Esophagus squamous epithelium (tissue), 5 donors: ENCODE measurements around the gene PRSS16. TPM values are rescaled to one million over a fixed set of nuclear protein-coding genes. Genes with fewer than 3 reads are reported as not detected.

Experiments
- DNase-seq: peaks from one replicate; lab custom pipeline; 2025; lab: John Stamatoyannopoulos, UW
- H3K27ac ChIP-seq, 4 donors: fragments of 200-600 bp; sonication (generic); one replicate each; pipeline ENCODE4 v1.5.1; 2016 to 2019; ENCODE audit warnings: mild to moderate bottlenecking in 1 of 4
- H3K27me3 ChIP-seq, 4 donors: fragments of 200-600 bp; sonication (generic); 1 replicate in 3 of 4; 2 replicates in 1 of 4; pipeline versions ENCODE4 v1.5.1 to v1.6.0; 2017 to 2021; ENCODE audit warnings: antibody characterized with exemption in 1 of 4
- H3K36me3 ChIP-seq, 3 donors: fragments of 200-600 bp; sonication (generic); one replicate each; pipeline ENCODE4 v1.5.1; 2016 to 2019
- H3K4me1 ChIP-seq, 3 donors: fragments of 200-600 bp; sonication (generic); one replicate each; pipeline ENCODE4 v1.5.1; 2017 to 2019
- H3K4me3 ChIP-seq, 4 donors: fragments of 200-600 bp; sonication (generic); 1 replicate in 3 of 4; 2 replicates in 1 of 4; pipeline ENCODE4 v1.5.1; 2016 to 2019; ENCODE audit warnings: mild to moderate bottlenecking in 2 of 4, moderate library complexity in 1 of 4
- H3K9me3 ChIP-seq, 3 donors: fragments of 200-600 bp; sonication (generic); one replicate each; pipeline ENCODE4 v1.5.1; 2016 to 2019
- POLR2A ChIP-seq, 4 donors: fragments of 450-650 bp; IDR thresholded peaks; one replicate each; pipeline ENCODE4 v1.6.1; 2017; ENCODE audit warnings: antibody characterized with exemption in 4 of 4, mild to moderate bottlenecking in 4 of 4, moderate library complexity in 3 of 4
- WGBS, 2 donors: methylation state at CpG; one replicate each; pipeline ENCODE4 v1.1.5; 2018; 5-methylcytosine and 5-hydroxymethylcytosine counted together
- intact Hi-C: fragments of 100-400 bp; cut with DNase I; formaldehyde crosslinking; loops from one replicate; pipeline ENCODE4 v1.15.0; 2022
- total RNA-seq, 4 donors: library from RNA; depleted of rRNA; stranded (reverse); fragments of >200 nt; gene quantifications; one replicate each; pipeline ENCODE4 v1.1.0, GENCODE V29; 2016
- TF ChIP-seq, protein P1 (sequence below), 6 experiments: fragments of 450-650 bp in 4 of 6; fragments of 200-600 bp in 2 of 6; sonication (generic) in 2 of 6; IDR thresholded peaks; one replicate each; pipeline ENCODE4 v1.5.1; 2016 to 2019; ENCODE audit warnings: antibody characterized with exemption in 6 of 6, mild to moderate bottlenecking in 4 of 6, moderate library complexity in 4 of 6
- donor health status: DM: yes; HTN: yes; CAD: no.

The PRSS16 gene
- total RNA-seq, 4 donors from 2014 or later: 5.1 to 25.7 (median 11.0) TPM

DNA sequence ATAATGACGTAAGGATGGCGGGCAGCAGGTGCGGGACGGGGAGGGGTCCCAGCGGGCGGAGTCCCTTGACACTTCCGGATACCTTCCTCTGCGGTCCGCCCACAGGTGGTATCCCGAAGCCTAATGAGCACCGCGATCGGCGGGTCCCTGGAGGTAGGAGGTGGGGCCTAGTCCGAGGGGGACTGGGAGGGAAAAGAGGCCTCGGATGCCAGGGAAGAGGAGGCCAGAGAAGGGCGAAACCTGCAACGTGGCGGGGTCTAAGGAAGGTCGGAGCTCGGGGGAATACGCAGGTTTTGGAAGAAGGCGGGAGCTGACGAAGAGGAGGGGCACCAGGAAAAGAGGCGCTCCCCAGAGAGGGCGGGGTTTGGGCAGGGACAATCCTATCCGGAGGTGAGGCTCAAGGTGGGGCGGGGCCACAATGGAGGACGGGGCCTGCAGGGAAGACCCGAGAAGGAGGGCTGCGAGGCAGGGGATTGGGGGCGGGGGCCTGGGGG is 3.7 kb downstream of the PRSS16 start:
- DNase-seq: peak; percentile 18
- Histone ChIP-seq H3K36me3 (no peaks in the 10 kb centered on the region), H3K4me3 (peak overlapping the region; percentile 40 to 83 (median 75)), H3K4me1 (peaks cover 6 to 22% (median 13%) of the 10 kb centered on the region in 3 donors), H3K27me3 (peaks cover 0 to 99% (median 2%) of the 10 kb centered on the region in 4 donors), H3K27ac (peak overlapping the region; percentile 81 to 91 (median 88)), H3K9me3 (no peaks in the 10 kb centered on the region)
- 0 to 1% methylated on average over 16 to 21 of the region's 32 CpGs for WGBS, 2 donors
- intact Hi-C loops: no loop called here
- no peak for TF ChIP-seq POLR2A (IDR thresholded peaks at IDR 0.05)
- TF ChIP-seq, protein P1, sequence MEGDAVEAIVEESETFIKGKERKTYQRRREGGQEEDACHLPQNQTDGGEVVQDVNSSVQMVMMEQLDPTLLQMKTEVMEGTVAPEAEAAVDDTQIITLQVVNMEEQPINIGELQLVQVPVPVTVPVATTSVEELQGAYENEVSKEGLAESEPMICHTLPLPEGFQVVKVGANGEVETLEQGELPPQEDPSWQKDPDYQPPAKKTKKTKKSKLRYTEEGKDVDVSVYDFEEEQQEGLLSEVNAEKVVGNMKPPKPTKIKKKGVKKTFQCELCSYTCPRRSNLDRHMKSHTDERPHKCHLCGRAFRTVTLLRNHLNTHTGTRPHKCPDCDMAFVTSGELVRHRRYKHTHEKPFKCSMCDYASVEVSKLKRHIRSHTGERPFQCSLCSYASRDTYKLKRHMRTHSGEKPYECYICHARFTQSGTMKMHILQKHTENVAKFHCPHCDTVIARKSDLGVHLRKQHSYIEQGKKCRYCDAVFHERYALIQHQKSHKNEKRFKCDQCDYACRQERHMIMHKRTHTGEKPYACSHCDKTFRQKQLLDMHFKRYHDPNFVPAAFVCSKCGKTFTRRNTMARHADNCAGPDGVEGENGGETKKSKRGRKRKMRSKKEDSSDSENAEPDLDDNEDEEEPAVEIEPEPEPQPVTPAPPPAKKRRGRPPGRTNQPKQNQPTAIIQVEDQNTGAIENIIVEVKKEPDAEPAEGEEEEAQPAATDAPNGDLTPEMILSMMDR (IDR thresholded peaks at IDR 0.05): no peak

DNA sequence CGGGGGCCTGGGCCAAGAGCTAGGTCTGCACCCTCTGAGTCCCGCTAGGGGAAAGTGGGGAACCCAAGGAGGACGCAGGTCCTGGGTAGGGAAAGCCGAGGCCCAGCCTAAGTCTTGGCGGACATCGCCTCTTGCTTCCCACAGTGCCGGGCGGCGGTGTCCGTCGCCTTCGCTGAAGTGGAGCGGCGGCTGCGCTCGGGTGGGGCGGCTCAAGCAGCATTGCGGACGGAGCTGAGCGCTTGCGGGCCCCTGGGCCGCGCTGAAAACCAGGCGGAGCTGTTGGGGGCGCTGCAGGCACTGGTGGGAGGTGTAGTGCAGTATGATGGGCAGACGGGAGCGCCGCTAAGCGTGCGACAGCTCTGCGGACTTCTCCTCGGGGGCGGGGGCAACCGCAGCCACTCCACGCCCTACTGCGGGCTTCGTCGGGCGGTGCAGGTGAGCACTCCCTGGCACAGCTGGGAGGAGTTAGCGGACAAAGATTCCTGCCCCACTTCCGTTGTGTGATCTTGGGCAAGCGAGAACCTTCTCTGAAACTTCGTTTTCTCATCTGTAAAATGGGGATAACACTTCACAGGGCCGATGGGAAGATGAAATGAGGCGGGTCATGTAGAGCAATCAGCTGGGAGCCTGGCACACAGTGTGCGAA is 4.2 kb downstream of the PRSS16 start:
- 7 to 10% methylated on average over 14 to 23 of the region's 46 CpGs for WGBS, 2 donors
- intact Hi-C loops: no loop called here

DNA sequence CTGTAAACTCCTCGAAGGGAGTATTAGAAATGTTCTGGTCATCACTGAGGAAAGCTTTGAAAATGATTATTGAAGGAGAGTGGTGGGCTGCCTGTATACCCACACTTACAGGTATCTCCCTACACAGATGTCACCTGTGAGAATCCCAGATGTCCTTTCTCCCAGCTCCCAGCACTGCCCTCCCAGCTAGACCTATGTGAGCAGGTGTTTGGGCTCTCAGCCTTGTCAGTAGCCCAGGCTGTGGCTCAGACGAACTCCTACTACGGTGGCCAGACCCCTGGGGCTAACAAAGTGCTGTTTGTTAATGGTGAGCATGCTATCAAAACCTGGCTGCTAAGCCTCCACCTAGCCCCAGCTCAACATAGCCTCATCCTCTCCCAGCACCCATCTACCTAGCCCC is 7.1 kb downstream of the PRSS16 start:
- Histone ChIP-seq H3K36me3 (no peaks in the 10 kb centered on the region), H3K4me1 (peaks cover 6 to 22% (median 13%) of the 10 kb centered on the region in 3 donors), H3K9me3 (no peaks in the 10 kb centered on the region), H3K27ac (no peak overlapping the region), H3K4me3 (no peak overlapping the region), H3K27me3 (peaks cover 0 to 96% (median 2%) of the 10 kb centered on the region in 4 donors)
- WGBS, 2 donors: 75 to 100% methylated on average over 2 of the region's 3 CpGs
- intact Hi-C loops: no loop called here
- TF ChIP-seq, protein P1 (IDR thresholded peaks at IDR 0.05): no peak
- no peak for TF ChIP-seq POLR2A (IDR thresholded peaks at IDR 0.05)
- no peak for DNase-seq

More for the DNA sequence above, 4.2 kb downstream of the PRSS16 start:
- peaks cover 0 to 96% (median 2%) of the 10 kb centered on the region in 4 donors for H3K27me3 ChIP-seq
- peak; percentile 23 for DNase-seq
- peak overlapping the region; percentile 81 to 91 (median 88) for H3K27ac ChIP-seq
- H3K4me1 ChIP-seq: peaks cover 6 to 22% (median 13%) of the 10 kb centered on the region in 3 donors
- peak in 1 of 4 donors; percentile 50 for TF ChIP-seq POLR2A (IDR thresholded peaks at IDR 0.05)
- TF ChIP-seq, protein P1 (IDR thresholded peaks at IDR 0.05): peak in 4 of 6 experiments; percentile 13 to 55 (median 47)
- no peaks in the 10 kb centered on the region for H3K36me3 ChIP-seq
- no peaks in the 10 kb centered on the region for H3K9me3 ChIP-seq
- H3K4me3 ChIP-seq: peak overlapping the region; percentile 40 to 83 (median 75)

DNA sequence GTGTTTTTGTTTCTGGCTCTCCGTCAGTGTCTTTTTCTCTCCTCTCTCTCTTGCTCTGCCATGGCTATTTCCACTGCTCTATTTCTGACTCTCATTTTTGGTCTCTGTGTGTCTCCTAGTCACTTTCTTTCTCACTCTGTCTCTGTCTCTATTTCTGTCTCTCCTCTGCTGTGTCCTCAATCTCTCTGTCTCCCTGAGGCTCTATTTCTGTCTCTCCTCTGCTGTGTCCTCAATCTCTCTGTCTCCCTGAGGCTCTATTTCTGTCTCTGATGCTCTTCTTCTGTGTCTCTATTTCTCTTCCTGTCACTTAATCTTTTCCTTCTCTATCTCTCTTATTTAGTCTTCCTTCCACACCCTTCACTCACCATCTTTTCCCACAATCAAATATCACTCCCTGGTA is 8.4 kb downstream of the PRSS16 start:
- intact Hi-C loops: no loop called here
- TF ChIP-seq POLR2A (IDR thresholded peaks at IDR 0.05): no peak
- TF ChIP-seq, protein P1 (IDR thresholded peaks at IDR 0.05): no peak
- peaks cover 0 to 96% (median 2%) of the 10 kb centered on the region in 4 donors for H3K27me3 ChIP-seq

DNA sequence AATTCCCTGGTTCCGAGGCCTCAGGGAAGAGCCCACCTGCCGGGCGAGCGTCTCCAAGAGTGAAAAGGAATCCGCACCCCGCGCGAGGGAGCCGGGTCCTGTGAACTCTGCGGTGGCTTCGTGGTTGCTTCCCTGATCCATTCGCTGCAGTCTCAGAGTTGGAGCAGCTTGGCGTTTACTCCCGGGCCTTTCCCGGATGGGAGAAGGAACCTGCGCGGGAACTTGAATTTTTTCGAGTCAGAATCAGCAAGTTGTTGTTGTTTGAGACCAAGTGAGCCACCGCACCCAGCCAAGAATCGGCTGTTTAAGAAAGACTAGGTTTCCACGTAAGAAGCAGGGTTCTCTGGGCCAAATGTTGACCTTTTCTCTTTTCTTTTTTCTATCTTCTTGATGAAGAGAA is 12.9 kb downstream of the PRSS16 start:
- WGBS, 2 donors: 23 to 24% methylated on average over 12 to 16 of the region's 21 CpGs
- Histone ChIP-seq H3K4me3 (no peak overlapping the region), H3K36me3 (no peaks in the 10 kb centered on the region), H3K9me3 (no peaks in the 10 kb centered on the region), H3K27ac (no peak overlapping the region), H3K4me1 (peaks cover 0 to 10% (median 0%) of the 10 kb centered on the region in 3 donors), H3K27me3 (peaks cover 0 to 93% (median 1%) of the 10 kb centered on the region in 4 donors)
- DNase-seq: no peak
- TF ChIP-seq, protein P1 (IDR thresholded peaks at IDR 0.05): no peak
- TF ChIP-seq POLR2A (IDR thresholded peaks at IDR 0.05): no peak
- intact Hi-C loops: no loop called here

More for the DNA sequence above, 8.4 kb downstream of the PRSS16 start:
- Histone ChIP-seq H3K4me3 (no peak overlapping the region), H3K36me3 (no peaks in the 10 kb centered on the region), H3K4me1 (peaks cover 6 to 24% (median 7%) of the 10 kb centered on the region in 3 donors), H3K27ac (no peak overlapping the region), H3K9me3 (no peaks in the 10 kb centered on the region)
- DNase-seq: no peak
- WGBS, 2 donors: 50 to 62% methylated on average over 1 of the region's 1 CpG
